Measurements from ENCODE around the gene STX19.

STX19 gene, protein sequence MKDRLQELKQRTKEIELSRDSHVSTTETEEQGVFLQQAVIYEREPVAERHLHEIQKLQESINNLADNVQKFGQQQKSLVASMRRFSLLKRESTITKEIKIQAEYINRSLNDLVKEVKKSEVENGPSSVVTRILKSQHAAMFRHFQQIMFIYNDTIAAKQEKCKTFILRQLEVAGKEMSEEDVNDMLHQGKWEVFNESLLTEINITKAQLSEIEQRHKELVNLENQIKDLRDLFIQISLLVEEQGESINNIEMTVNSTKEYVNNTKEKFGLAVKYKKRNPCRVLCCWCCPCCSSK

GRCh38 chr3:94028093-94028837 is at the start of gene STX19:
Gene STX19, minus strand, starts transcription at chr3:94028597. Its CDS starts 13,328 bp downstream, at chr3:94015269.
- no peak for TF ChIP-seq CTCF (conservative IDR thresholded peaks at IDR 0.05; ENCODE audit: low read length)
- H3K4me3 ChIP-seq (ENCODE audit: low read length), result no peak within 1 kb of the TSS
- DNase-seq (ENCODE audit: low read depth), result no peak

DNA sequence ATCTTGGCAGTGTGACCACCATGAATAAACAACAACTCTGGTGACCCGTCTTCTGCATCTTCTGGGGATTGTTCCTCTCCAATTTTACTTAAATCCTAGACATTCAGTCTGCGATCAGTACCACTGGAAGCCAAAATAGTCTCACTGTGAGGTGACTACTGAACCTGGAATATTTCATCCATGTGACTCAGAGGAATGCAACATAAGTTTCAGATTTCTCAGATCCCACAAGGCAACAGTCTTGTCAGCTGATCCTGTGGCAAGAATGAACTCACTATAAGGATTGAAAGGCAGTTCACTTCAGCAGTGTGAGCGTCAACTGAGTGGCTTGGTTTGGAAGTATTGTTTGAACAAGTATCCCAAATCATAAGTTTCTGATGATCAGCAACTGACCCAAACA is 47.7 kb upstream of the STX19 start:
- H3K4me3 ChIP-seq (ENCODE audit: low read length), result no peak overlapping the region
- no peak for TF ChIP-seq CTCF (conservative IDR thresholded peaks at IDR 0.05; ENCODE audit: low read length)
- peak; percentile 31 for DNase-seq (ENCODE audit: low read depth)

GRCh38 chr3:94071713-94072284 is 43.4 kb upstream of the STX19 start:
- no peak for DNase-seq (ENCODE audit: low read depth)
- H3K4me3 ChIP-seq (ENCODE audit: low read length), result no peak overlapping the region
- no peak for TF ChIP-seq CTCF (conservative IDR thresholded peaks at IDR 0.05; ENCODE audit: low read length)

- H3K4me3 ChIP-seq (ENCODE audit: low read length), result no peak overlapping the region
- DNase-seq (ENCODE audit: low read depth), result no peak
- TF ChIP-seq CTCF (conservative IDR thresholded peaks at IDR 0.05; ENCODE audit: low read length), result no peak
Measured at GRCh38 chr3:94070341-94070911, 42.0 kb upstream of the STX19 start.

GRCh38 chr3:94069194-94069813 is 40.9 kb upstream of the STX19 start:
- no peak overlapping the region for H3K4me3 ChIP-seq (ENCODE audit: low read length)
- TF ChIP-seq CTCF (conservative IDR thresholded peaks at IDR 0.05; ENCODE audit: low read length), result peak; percentile 60
- peak; percentile 40 for DNase-seq (ENCODE audit: low read depth)

DNA sequence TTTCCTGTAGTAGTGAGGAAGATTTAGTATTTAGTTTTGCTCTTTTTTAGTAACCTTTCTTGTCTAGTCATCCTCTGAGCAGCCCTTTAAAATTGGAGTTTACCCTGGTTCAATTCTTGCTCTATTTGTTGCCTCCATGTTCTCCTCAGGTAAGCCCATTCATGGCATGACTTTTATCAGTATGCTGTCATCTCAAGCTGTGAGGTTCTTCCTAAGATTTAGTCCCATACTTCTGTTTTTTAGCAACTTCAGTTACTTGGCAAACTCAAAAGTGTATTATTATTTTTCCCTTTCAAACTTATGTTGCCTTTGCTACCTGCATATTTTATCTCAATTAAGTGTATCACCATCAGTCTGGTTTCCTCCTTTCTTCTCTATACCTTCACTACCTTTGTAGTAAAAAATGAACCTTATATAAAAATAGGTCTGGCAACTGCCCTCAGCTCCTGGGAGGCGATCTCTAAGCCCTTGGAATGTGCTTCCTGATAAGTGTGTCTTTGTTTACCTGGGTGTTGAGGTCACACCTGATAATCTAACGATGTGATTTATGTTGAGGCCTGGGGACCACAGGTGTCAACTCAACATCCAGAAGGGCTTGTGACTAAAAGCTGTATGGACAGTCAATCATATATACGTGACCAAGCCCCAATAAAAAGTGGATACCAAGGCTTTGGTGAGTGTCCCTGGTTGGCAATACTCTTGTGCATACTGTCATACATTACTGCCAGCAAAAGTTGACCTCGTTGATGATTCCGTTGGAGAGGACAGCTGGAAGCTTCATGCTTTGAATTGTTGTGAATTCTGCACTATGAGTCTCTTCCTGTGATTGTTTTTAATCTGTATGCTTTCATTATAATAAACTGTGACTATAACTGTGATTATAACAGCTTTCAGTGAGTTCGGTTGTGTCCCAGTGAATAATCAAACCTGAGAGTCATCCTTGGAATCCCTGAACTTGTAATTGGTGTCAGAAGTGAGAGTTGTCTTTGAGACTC is 38.4 kb upstream of the STX19 start:
- no peak overlapping the region for H3K4me3 ChIP-seq (ENCODE audit: low read length)
- no peak for DNase-seq (ENCODE audit: low read depth)
- no peak for TF ChIP-seq CTCF (conservative IDR thresholded peaks at IDR 0.05; ENCODE audit: low read length)

Data from AG10803 (cell line).